K562 (cell line): Measurements from ENCODE around the gene SLC35D2. TPM values are rescaled to one million over a fixed set of nuclear protein-coding genes. Genes with fewer than 3 reads are reported as not detected.
A peak's percentile ranks its signal among the peaks of the same experiment; 100 is the strongest.

Source experiments
- CHD1 ChIP-seq: fragments of 200-600 bp; sonication (generic); IDR thresholded peaks from one replicate; pipeline ENCODE4 v1.6.1; 2012; ENCODE audit warnings: mild to moderate bottlenecking, moderate library complexity, low read length, inconsistent platforms
- FOXA3 ChIP-seq, 2 experiments: fragments of 450-650 bp in 1 of 2; sonication (generic) in 1 of 2; formaldehyde crosslinking; IDR thresholded peaks in 1 of 2; conservative IDR thresholded peaks in 1 of 2; 2 replicates each; pipeline versions ENCODE4 v1.4.0 to v1.8.0; 2020 to 2022; ENCODE audit warnings: mild to moderate bottlenecking in 2 of 2, missing genetic modification reagents in 1 of 2
- GTF3C2 ChIP-seq: IDR thresholded peaks from 3 replicates; pipeline ENCODE4 v1.6.1; 2011; ENCODE audit warnings: borderline replicate concordance, mild to moderate bottlenecking, moderate library complexity; ENCODE audit not compliant: insufficient read length; ENCODE audit errors: extremely low read depth
- HNRNPUL1 ChIP-seq: fragments of 200-400 bp; formaldehyde crosslinking; IDR thresholded peaks from 2 replicates; pipeline ENCODE4 v1.6.1; 2017; ENCODE audit warnings: low read length
- NELFE ChIP-seq: IDR thresholded peaks from 2 replicates; pipeline ENCODE4 v1.6.1; 2011; ENCODE audit warnings: mild to moderate bottlenecking; ENCODE audit not compliant: insufficient read depth, insufficient read length
- NFIX ChIP-seq: fragments of 250-450 bp; sonication (Bioruptor Pico); IDR thresholded peaks from 2 replicates; pipeline ENCODE4 v1.4.0; 2020; ENCODE audit warnings: low read depth, mild to moderate bottlenecking, moderate library complexity
- NFRKB ChIP-seq: fragments of 450-650 bp; IDR thresholded peaks from 2 replicates; pipeline ENCODE4 v1.6.1; 2016; ENCODE audit warnings: low read depth
- NR2C1 ChIP-seq, 2 experiments: fragments of 450-650 bp; IDR thresholded peaks; 2 replicates each; pipeline ENCODE4 v1.6.1; 2017; ENCODE audit warnings: mild to moderate bottlenecking in 2 of 2, antibody characterized with exemption in 1 of 2, inconsistent platforms in 1 of 2, missing compliant biosample characterization in 1 of 2, missing genetic modification characterization in 1 of 2
- POLR2A ChIP-seq: fragments of 450-650 bp; conservative IDR thresholded peaks from 2 replicates; pipeline ENCODE4 v1.6.1; 2016
- SREBF2 ChIP-seq: sonication (generic); formaldehyde crosslinking; IDR thresholded peaks from 2 replicates; pipeline ENCODE4 v1.4.0; 2020; ENCODE audit warnings: mild to moderate bottlenecking, missing genetic modification reagents
- ZFX ChIP-seq: sonication (generic); formaldehyde crosslinking; IDR thresholded peaks from 2 replicates; pipeline ENCODE4 v1.8.0; 2022; ENCODE audit warnings: mild to moderate bottlenecking, missing genetic modification reagents, moderate library complexity
- ZKSCAN3 ChIP-seq: fragments of 250-450 bp; sonication (Bioruptor Pico); IDR thresholded peaks from 2 replicates; pipeline ENCODE4 v1.4.0; 2020
- ZNF134 ChIP-seq: fragments of 250-450 bp; sonication (Bioruptor Pico); conservative IDR thresholded peaks from 2 replicates; pipeline ENCODE4 v1.4.0; 2020
- ZNF165 ChIP-seq: fragments of 250-450 bp; sonication (Bioruptor Pico); IDR thresholded peaks from 2 replicates; pipeline ENCODE4 v1.4.0; 2020; ENCODE audit warnings: borderline replicate concordance
- ZNF347 ChIP-seq: fragments of 450-650 bp; formaldehyde crosslinking; IDR thresholded peaks from 2 replicates; pipeline ENCODE4 v1.4.0; 2020; ENCODE audit warnings: low read depth, mild to moderate bottlenecking, moderate library complexity
- ZNF507 ChIP-seq: conservative IDR thresholded peaks from 2 replicates; pipeline ENCODE4 v1.6.1; 2017; ENCODE audit warnings: missing genetic modification characterization, missing compliant biosample characterization
- ZNF695 ChIP-seq: fragments of 450-650 bp; formaldehyde crosslinking; IDR thresholded peaks from 2 replicates; pipeline ENCODE4 v1.4.0; 2020; ENCODE audit warnings: mild to moderate bottlenecking, moderate library complexity
- ZZZ3 ChIP-seq: fragments of 450-650 bp; IDR thresholded peaks from 2 replicates; pipeline ENCODE4 v1.6.1; 2016; ENCODE audit warnings: antibody characterized with exemption, mild to moderate bottlenecking, moderate library complexity
- polyA plus RNA-seq, 8 experiments: library from polyadenylated mRNA; depleted of rRNA in 4 of 8; stranded (reverse) in 5 of 8; unstranded in 3 of 8; fragments of >200 nt; fragmentation: Nextera tagmentation in 2 of 8; fragmentation: Illumina TruSeq in 1 of 8; extraction: Ambion mirVana in 2 of 8; extraction: Trizol in 1 of 8; gene quantifications; 2 replicates each; pipeline versions ENCODE4 v1.2.1 to v1.2.3, GENCODE V29; 2011 to 2014; ENCODE audit warnings: inconsistent platforms in 1 of 8, missing spikeins in 1 of 8
- total RNA-seq, 7 experiments: library from RNA; depleted of rRNA in 6 of 7; stranded (reverse); fragments of >200 nt in 6 of 7; fragmentation: Illumina TruSeq in 2 of 7; extraction: Trizol in 2 of 7; gene quantifications; 2 replicates each; pipeline versions ENCODE4 v1.2.1 to v1.2.3, GENCODE V29; 2011 to 2021; ENCODE audit warnings: low replicate concordance in 1 of 7
- TF ChIP-seq, protein P1 (sequence below): fragments of 450-650 bp; formaldehyde crosslinking; IDR thresholded peaks from 2 replicates; pipeline ENCODE4 v1.4.0; 2020; ENCODE audit warnings: mild to moderate bottlenecking, mixed read lengths
- TF ChIP-seq, protein P2 (sequence below): fragments of 250-450 bp; sonication (Bioruptor Pico); IDR thresholded peaks from 2 replicates; pipeline ENCODE4 v1.5.0; 2022; ENCODE audit warnings: mild to moderate bottlenecking

Gene SLC35D2
- total and polyA plus RNA-seq, 9 of the 15 experiments (the other 6 are each of a cell fraction or from before 2014, with no cell fraction given), result 2.9 to 14.9 (median 11.7) TPM

- TF ChIP-seq ZNF507 (peak; percentile 76), ZKSCAN3 (CRISPR knock-in tag) (peak; percentile 88), NR2C1 (IDR thresholded peaks at IDR 0.05) (peak; percentile 46; the same call in 1 of the 2 replicates), NR2C1 (tag; IDR thresholded peaks at IDR 0.05) (peak; percentile 95), CHD1 (no peak), HNRNPUL1 (no peak), POLR2A (no peak), ZNF695 (CRISPR knock-in tag) (peak; percentile 97), GTF3C2 (no peak), ZFX (CRISPR knock-in tag) (peak; percentile 32; the same call in 1 of the 2 replicates), SREBF2 (CRISPR knock-in tag) (no peak), ZNF165 (CRISPR knock-in tag) (peak; percentile 97), FOXA3 (CRISPR knock-in tag; conservative IDR thresholded peaks at IDR 0.05 in 1 of 2, IDR thresholded peaks at IDR 0.05 in 1 of 2) (peak in 1 of 2 experiments; percentile 73; a peak in 2 of 4 replicates), NELFE (no peak), ZNF347 (CRISPR knock-in tag) (peak; percentile 98), NFIX (peak; percentile 72), ZNF134 (CRISPR knock-in tag) (peak; percentile 90), NFRKB (peak; percentile 62; the same call in 1 of the 2 replicates), ZZZ3 (no peak)
- TF ChIP-seq, protein P1, sequence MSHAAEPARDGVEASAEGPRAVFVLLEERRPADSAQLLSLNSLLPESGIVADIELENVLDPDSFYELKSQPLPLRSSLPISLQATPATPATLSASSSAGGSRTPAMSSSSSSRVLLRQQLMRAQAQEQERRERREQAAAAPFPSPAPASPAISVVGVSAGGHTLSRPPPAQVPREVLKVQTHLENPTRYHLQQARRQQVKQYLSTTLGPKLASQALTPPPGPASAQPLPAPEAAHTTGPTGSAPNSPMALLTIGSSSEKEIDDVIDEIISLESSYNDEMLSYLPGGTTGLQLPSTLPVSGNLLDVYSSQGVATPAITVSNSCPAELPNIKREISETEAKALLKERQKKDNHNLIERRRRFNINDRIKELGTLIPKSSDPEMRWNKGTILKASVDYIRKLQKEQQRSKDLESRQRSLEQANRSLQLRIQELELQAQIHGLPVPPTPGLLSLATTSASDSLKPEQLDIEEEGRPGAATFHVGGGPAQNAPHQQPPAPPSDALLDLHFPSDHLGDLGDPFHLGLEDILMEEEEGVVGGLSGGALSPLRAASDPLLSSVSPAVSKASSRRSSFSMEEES (CRISPR knock-in tag), result peak; percentile 68
- TF ChIP-seq, protein P2, sequence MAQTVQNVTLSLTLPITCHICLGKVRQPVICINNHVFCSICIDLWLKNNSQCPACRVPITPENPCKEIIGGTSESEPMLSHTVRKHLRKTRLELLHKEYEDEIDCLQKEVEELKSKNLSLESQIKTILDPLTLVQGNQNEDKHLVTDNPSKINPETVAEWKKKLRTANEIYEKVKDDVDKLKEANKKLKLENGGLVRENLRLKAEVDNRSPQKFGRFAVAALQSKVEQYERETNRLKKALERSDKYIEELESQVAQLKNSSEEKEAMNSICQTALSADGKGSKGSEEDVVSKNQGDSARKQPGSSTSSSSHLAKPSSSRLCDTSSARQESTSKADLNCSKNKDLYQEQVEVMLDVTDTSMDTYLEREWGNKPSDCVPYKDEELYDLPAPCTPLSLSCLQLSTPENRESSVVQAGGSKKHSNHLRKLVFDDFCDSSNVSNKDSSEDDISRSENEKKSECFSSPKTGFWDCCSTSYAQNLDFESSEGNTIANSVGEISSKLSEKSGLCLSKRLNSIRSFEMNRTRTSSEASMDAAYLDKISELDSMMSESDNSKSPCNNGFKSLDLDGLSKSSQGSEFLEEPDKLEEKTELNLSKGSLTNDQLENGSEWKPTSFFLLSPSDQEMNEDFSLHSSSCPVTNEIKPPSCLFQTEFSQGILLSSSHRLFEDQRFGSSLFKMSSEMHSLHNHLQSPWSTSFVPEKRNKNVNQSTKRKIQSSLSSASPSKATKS (CRISPR knock-in tag), result peak; percentile 92
Measured at GRCh38 chr9:96420468-96421219, 37.1 kb upstream of the SLC35D2 start (continued).
